HG03066 (cell line): ENCODE measurements around the gene GOLGA7B.

ENCODE experiments used
- ATAC-seq: cut with Tn5 transposase; IDR thresholded peaks from one replicate; pipeline ENCODE4 v1.9.1; 2021; ENCODE audit warnings: low read depth; ENCODE audit not compliant: unreplicated experiment

GOLGA7B gene

GRCh38 chr10:97866524-97867219, 17.0 kb downstream of the GOLGA7B start:
- no peak for ATAC-seq

- no peak for ATAC-seq
Measured at GRCh38 chr10:97867220-97867800, 17.7 kb downstream of the GOLGA7B start.

GRCh38 chr10:97868134-97868685, 18.6 kb downstream of the GOLGA7B start:
- ATAC-seq = no peak

GRCh38 chr10:97869091-97870042, 19.7 kb downstream of the GOLGA7B start:
- ATAC-seq = peak; percentile 94

DNA sequence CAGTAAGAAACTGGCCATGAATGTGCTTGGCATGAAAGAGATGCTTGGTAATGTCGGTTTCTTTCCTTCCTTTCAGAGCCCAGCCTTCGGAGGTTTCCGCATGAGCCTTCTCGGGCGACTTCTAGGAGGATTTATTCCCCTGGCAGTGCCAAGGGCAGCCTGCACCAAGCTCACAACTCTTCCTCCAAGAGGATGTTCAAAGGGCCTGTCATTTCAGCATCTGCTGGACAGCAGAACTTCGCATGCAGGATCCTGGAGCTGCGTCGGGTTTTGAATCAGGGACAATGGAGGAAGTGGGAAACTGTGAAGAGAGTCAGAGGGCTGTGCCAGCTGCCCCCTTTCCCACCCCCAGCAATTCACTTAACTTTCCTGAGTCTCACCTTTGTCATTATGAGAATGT, 21.3 kb downstream of the GOLGA7B start:
- no peak for ATAC-seq

DNA sequence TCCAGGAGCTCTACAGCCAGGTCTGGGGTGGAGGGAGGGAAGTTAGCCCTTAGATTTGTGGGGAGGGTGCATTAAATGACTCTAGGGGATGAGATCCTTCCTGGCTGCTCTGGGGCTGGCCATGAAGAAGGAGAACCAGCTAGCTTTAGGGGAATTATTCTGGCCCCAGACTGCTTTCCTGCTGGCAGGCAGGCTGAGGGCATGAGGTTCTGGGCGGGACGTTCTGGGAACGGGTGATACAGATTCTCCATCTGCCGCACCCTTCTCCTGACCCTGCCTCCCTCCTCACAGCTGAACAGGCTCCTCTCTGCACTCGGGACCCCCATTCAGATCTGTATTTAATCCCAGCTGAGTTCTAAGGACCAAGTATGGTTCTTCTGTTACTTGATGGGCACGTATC, 23.9 kb downstream of the GOLGA7B start:
- no peak for ATAC-seq

GRCh38 chr10:97874332-97874731, 24.7 kb downstream of the GOLGA7B start:
- ATAC-seq = no peak

DNA sequence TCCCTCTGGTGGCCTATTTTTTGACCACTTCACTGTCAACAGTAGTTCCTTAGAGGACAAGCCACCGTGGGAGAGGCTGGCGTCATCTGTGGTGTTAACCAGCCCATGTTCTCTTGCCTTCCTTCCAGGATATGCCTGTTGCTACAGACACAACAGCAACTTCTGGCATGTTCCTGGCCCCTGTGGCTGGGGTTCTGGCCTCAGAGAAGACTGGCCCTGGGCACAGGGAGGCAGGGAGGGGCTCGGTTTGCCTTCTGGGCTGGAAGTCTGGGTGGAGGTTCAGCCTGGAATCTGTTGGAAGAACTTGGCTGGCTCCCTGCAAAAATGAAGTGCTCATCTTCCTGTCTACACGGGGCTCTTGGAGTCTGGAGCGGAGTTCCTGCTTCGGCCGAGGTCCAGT, 25.7 kb downstream of the GOLGA7B start:
- ATAC-seq = no peak

GRCh38 chr10:97876402-97876801, 26.8 kb downstream of the GOLGA7B start:
- no peak for ATAC-seq

- no peak for ATAC-seq
Measured at GRCh38 chr10:97879241-97879640, 29.6 kb downstream of the GOLGA7B start.

GRCh38 chr10:97880109-97880508, 30.5 kb downstream of the GOLGA7B start:
- ATAC-seq = no peak

- ATAC-seq = no peak
Measured at GRCh38 chr10:97882142-97883091, 32.8 kb downstream of the GOLGA7B start.

- no peak for ATAC-seq
Measured at GRCh38 chr10:97883092-97883485, 33.4 kb downstream of the GOLGA7B start.

DNA sequence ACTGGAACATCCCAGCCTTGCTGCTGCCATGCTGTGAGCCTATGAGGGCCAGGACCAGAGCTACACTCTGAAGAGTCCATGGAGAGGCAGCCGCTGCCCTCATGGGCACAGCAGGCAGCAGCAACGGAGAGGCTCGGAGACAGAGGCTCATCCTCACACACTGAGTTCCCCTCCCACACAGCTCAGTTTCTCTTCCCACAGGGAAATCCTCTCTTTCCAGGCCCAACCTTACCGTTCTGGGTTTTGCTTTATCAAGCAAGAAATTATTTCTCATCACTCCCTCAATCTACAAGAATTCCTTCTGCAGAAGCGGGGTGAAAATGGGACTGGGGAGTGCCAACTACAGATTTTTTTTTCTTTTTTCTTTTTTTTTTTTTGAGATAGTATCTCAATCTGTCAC, 36.6 kb downstream of the GOLGA7B start:
- ATAC-seq = no peak

DNA sequence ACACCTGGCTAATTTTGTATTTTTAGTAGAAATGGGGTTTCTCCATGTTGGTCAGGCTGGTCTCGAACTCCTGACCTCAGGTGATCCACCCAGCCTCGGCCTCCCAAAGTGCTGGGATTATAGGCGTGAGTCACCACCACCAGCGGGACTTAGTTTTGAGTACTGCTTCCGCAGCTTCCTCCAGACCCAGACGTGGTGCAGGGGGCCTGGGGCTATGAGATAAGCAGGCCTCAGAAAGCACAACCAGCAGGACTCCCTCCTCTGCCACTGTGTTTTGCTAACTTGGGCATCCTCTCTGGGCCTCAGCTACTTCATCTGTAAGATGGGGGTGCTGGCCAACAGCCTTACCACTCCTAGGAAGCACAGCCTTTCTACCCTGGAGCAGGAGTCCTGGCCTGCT, 37.8 kb downstream of the GOLGA7B start:
- no peak for ATAC-seq

GRCh38 chr10:97888134-97888533, 38.5 kb downstream of the GOLGA7B start:
- no peak for ATAC-seq

- ATAC-seq = no peak
Measured at GRCh38 chr10:97888641-97889262, 39.1 kb downstream of the GOLGA7B start.

- no peak for ATAC-seq
Measured at GRCh38 chr10:97889461-97890265, 40.0 kb downstream of the GOLGA7B start.
